ENCODE results near the gene TIGD4.

Gene TIGD4

GRCh38 chr4:152779513-152780266 lies at the start of gene TIGD4, which contains the start of gene ARFIP1:
TIGD4 (minus strand) TSS chr4:152779730; CDS start chr4:152771004, 8,726 bp downstream.
ARFIP1 (plus strand) TSS chr4:152779954; CDS start chr4:152829634, 49,680 bp downstream.
- no peaks in the 10 kb centered on the region for H3F3A ChIP-seq (ENCODE audit: insufficient read depth, low read length)
- no peaks in the 10 kb centered on the region for H3K27me3 ChIP-seq (ENCODE audit: insufficient read depth, low read length)
- peak within 1 kb of the TSS; percentile 43 for H2AFZ ChIP-seq (ENCODE audit: low read length)
- H3K9me3 ChIP-seq (ENCODE audit: low read length) = no peaks in the 10 kb centered on the region
- peak within 1 kb of the TSS; percentile 97 for H3K4me2 ChIP-seq (ENCODE audit: low read length)
- H3K27ac ChIP-seq (ENCODE audit: low read depth, low read length, poor library complexity, severe bottlenecking) = peak within 1 kb of the TSS; percentile 49
- TF ChIP-seq EZH2 (IDR thresholded peaks at IDR 0.05; ENCODE audit: borderline replicate concordance, low read length) = no peak
- TF ChIP-seq, protein P1, sequence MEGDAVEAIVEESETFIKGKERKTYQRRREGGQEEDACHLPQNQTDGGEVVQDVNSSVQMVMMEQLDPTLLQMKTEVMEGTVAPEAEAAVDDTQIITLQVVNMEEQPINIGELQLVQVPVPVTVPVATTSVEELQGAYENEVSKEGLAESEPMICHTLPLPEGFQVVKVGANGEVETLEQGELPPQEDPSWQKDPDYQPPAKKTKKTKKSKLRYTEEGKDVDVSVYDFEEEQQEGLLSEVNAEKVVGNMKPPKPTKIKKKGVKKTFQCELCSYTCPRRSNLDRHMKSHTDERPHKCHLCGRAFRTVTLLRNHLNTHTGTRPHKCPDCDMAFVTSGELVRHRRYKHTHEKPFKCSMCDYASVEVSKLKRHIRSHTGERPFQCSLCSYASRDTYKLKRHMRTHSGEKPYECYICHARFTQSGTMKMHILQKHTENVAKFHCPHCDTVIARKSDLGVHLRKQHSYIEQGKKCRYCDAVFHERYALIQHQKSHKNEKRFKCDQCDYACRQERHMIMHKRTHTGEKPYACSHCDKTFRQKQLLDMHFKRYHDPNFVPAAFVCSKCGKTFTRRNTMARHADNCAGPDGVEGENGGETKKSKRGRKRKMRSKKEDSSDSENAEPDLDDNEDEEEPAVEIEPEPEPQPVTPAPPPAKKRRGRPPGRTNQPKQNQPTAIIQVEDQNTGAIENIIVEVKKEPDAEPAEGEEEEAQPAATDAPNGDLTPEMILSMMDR (IDR thresholded peaks at IDR 0.05; ENCODE audit: low read length) = peak; percentile 62; the same call in 1 of the 2 replicates
- peaks cover 37% of the 10 kb centered on the region for H3K4me1 ChIP-seq (ENCODE audit: insufficient read depth, low read length, severe bottlenecking)
- no peaks in the 10 kb centered on the region for H3K36me3 ChIP-seq (ENCODE audit: insufficient read depth, low read length)
- peak within 1 kb of the TSS; percentile 81 for H3K4me3 ChIP-seq (ENCODE audit: low read depth, low read length, poor library complexity, severe bottlenecking)
- H3K79me2 ChIP-seq (ENCODE audit: insufficient read depth, low read length) = no peaks in the 10 kb centered on the region; the same call in 1 of the 2 replicates
- H3K9ac ChIP-seq (ENCODE audit: low read length) = peak within 1 kb of the TSS; percentile 74
- H3K9me2 ChIP-seq (ENCODE audit: low read depth, low read length) = no peaks in the 10 kb centered on the region
- H4K20me1 ChIP-seq (ENCODE audit: insufficient read depth, low read length) = no peaks in the 10 kb centered on the region

- Histone ChIP-seq H3K27ac (ENCODE audit: low read depth, low read length, poor library complexity, severe bottlenecking) (no peak overlapping the region), H3K36me3 (ENCODE audit: insufficient read depth, low read length) (peaks cover 23% of the 10 kb centered on the region), H3K9me2 (ENCODE audit: low read depth, low read length) (no peaks in the 10 kb centered on the region), H3K27me3 (ENCODE audit: insufficient read depth, low read length) (no peaks in the 10 kb centered on the region), H2AFZ (ENCODE audit: low read length) (no peak overlapping the region), H3F3A (ENCODE audit: insufficient read depth, low read length) (no peaks in the 10 kb centered on the region), H3K4me3 (ENCODE audit: low read depth, low read length, poor library complexity, severe bottlenecking) (no peak overlapping the region), H3K9me3 (ENCODE audit: low read length) (peaks cover 8% of the 10 kb centered on the region), H3K9ac (ENCODE audit: low read length) (no peak overlapping the region), H3K4me2 (ENCODE audit: low read length) (no peak overlapping the region), H4K20me1 (ENCODE audit: insufficient read depth, low read length) (no peaks in the 10 kb centered on the region), H3K79me2 (ENCODE audit: insufficient read depth, low read length) (no peaks in the 10 kb centered on the region), H3K4me1 (ENCODE audit: insufficient read depth, low read length, severe bottlenecking) (no peaks in the 10 kb centered on the region)
- no peak for TF ChIP-seq EZH2 (IDR thresholded peaks at IDR 0.05; ENCODE audit: borderline replicate concordance, low read length)
- TF ChIP-seq, protein P1 (IDR thresholded peaks at IDR 0.05; ENCODE audit: low read length) = no peak
These were observed 48.6 kb upstream of the TIGD4 start for GRCh38 chr4:152828122-152828521.

DNA sequence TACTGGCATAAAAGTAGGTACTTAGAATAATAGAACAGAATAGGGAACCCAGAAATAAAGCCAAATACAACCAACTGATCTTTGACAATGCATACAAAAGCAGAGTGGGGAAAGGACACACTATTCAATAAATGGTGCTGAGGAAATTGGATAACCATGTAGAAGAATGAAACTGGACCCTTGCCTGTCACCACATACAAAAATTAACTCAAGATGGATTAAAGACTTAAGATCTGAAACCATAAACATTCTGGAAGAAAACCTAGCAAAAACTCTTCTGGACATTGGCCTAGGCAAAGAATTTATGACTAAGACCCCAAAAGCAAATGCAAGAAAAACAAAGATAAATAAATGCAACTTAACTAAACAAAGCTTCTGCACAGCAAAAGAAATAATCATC lies 45.8 kb upstream of the TIGD4 start:
- no peak overlapping the region for H3K27ac ChIP-seq (ENCODE audit: low read depth, low read length, poor library complexity, severe bottlenecking)
- no peaks in the 10 kb centered on the region for H4K20me1 ChIP-seq (ENCODE audit: insufficient read depth, low read length)
- no peak overlapping the region for H3K4me2 ChIP-seq (ENCODE audit: low read length)
- no peaks in the 10 kb centered on the region for H3K27me3 ChIP-seq (ENCODE audit: insufficient read depth, low read length)
- no peaks in the 10 kb centered on the region for H3K4me1 ChIP-seq (ENCODE audit: insufficient read depth, low read length, severe bottlenecking)
- H3K4me3 ChIP-seq (ENCODE audit: low read depth, low read length, poor library complexity, severe bottlenecking) = no peak overlapping the region
- no peaks in the 10 kb centered on the region for H3K79me2 ChIP-seq (ENCODE audit: insufficient read depth, low read length)
- H2AFZ ChIP-seq (ENCODE audit: low read length) = no peak overlapping the region
- no peaks in the 10 kb centered on the region for H3F3A ChIP-seq (ENCODE audit: insufficient read depth, low read length)
- peaks cover 8% of the 10 kb centered on the region for H3K9me3 ChIP-seq (ENCODE audit: low read length)
- no peak for TF ChIP-seq EZH2 (IDR thresholded peaks at IDR 0.05; ENCODE audit: borderline replicate concordance, low read length)
- TF ChIP-seq, protein P1 (IDR thresholded peaks at IDR 0.05; ENCODE audit: low read length) = no peak
- H3K36me3 ChIP-seq (ENCODE audit: insufficient read depth, low read length) = no peaks in the 10 kb centered on the region; the same call in 1 of the 2 replicates
- H3K9me2 ChIP-seq (ENCODE audit: low read depth, low read length) = no peaks in the 10 kb centered on the region
- H3K9ac ChIP-seq (ENCODE audit: low read length) = no peak overlapping the region
